Activated naive CD8-positive, alpha-beta T cell (primary cell): ENCODE results near the gene ISYNA1.

Source experiments
- H3K27ac Mint-ChIP-seq: one replicate; pipeline ENCODE4 v1.8.0; 2021; ENCODE audit warnings: mixed read lengths
- H3K27me3 Mint-ChIP-seq: one replicate; pipeline ENCODE4 v1.8.0; 2021; ENCODE audit warnings: mixed read lengths
- H3K36me3 Mint-ChIP-seq: one replicate; pipeline ENCODE4 v1.8.0; 2021; ENCODE audit warnings: mixed read lengths
- H3K4me1 Mint-ChIP-seq: one replicate; pipeline ENCODE4 v1.8.0; 2021; ENCODE audit warnings: low read depth, mixed read lengths
- H3K4me3 Mint-ChIP-seq: one replicate; pipeline ENCODE4 v1.8.0; 2021; ENCODE audit warnings: mild to moderate bottlenecking, mixed read lengths
- H3K9me3 Mint-ChIP-seq: one replicate; pipeline ENCODE4 v1.8.0; 2021; ENCODE audit warnings: low read depth, mixed read lengths

ISYNA1 gene

GRCh38 chr19:18433735-18434398, 4.1 kb downstream of the ISYNA1 start:
- Mint-ChIP-seq H3K27ac (peak overlapping the region; percentile 34), H3K9me3 (no peaks in the 10 kb centered on the region), H3K27me3 (no peaks in the 10 kb centered on the region), H3K4me3 (peak overlapping the region; percentile 60), H3K36me3 (no peaks in the 10 kb centered on the region), H3K4me1 (peaks cover 25% of the 10 kb centered on the region)

GRCh38 chr19:18433015-18433691, 4.8 kb downstream of the ISYNA1 start:
- Mint-ChIP-seq H3K27ac (peak overlapping the region; percentile 50), H3K4me3 (peak overlapping the region; percentile 77), H3K4me1 (peaks cover 23% of the 10 kb centered on the region), H3K9me3 (no peaks in the 10 kb centered on the region), H3K36me3 (no peaks in the 10 kb centered on the region), H3K27me3 (no peaks in the 10 kb centered on the region)

DNA sequence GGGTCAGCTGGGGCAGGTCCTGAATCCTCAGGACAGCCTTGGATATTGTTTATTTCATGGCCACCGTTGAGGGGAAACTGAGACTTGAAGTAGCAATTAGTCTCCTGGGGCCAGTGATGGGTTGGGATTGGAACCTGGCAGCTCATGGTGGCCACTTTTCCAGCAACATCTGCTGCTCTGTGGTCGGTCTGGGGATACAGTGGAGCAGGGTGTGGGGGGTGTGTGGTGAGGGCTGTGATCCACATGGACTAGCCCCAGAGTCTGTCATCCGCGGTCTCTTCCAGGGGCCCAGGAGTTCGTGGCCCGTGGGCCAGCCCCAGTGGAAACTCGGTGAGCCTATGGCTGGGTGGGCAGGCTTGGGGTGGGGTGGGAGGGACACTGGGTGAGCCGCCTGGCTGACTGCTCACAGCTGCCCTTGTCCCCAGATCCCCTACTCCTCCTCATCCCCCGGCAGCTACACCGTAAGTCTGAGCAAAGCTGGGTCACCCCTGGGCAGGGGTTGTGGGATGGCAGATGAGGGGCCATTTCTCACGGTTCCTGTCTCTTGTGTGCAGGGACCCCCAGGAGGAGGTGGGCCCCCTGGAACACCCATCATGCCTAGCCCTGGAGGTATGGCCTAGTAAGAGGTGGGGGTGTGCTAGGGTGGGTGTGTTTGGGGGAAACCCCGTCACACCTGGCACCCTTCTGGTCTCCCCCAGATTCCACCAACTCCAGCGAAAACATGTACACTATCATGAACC, 5.5 kb downstream of the ISYNA1 start:
- Mint-ChIP-seq H3K4me3 (peak overlapping the region; percentile 77), H3K9me3 (no peaks in the 10 kb centered on the region), H3K4me1 (peaks cover 23% of the 10 kb centered on the region), H3K36me3 (no peaks in the 10 kb centered on the region), H3K27ac (peak overlapping the region; percentile 50), H3K27me3 (no peaks in the 10 kb centered on the region)

GRCh38 chr19:18431351-18432197, 6.4 kb downstream of the ISYNA1 start:
- no peak overlapping the region for H3K27ac Mint-ChIP-seq
- no peaks in the 10 kb centered on the region for H3K9me3 Mint-ChIP-seq
- H3K36me3 Mint-ChIP-seq = no peaks in the 10 kb centered on the region
- no peak overlapping the region for H3K4me3 Mint-ChIP-seq
- no peaks in the 10 kb centered on the region for H3K27me3 Mint-ChIP-seq
- H3K4me1 Mint-ChIP-seq = peaks cover 23% of the 10 kb centered on the region

- peaks cover 25% of the 10 kb centered on the region for H3K4me1 Mint-ChIP-seq
- no peaks in the 10 kb centered on the region for H3K36me3 Mint-ChIP-seq
- no peak overlapping the region for H3K27ac Mint-ChIP-seq
- no peaks in the 10 kb centered on the region for H3K27me3 Mint-ChIP-seq
- H3K4me3 Mint-ChIP-seq = peak overlapping the region; percentile 54
- no peaks in the 10 kb centered on the region for H3K9me3 Mint-ChIP-seq
Observed at GRCh38 chr19:18430417-18431144, 7.4 kb downstream of the ISYNA1 start.

GRCh38 chr19:18429717-18430416, 8.1 kb downstream of the ISYNA1 start:
- no peaks in the 10 kb centered on the region for H3K36me3 Mint-ChIP-seq
- no peak overlapping the region for H3K27ac Mint-ChIP-seq
- no peaks in the 10 kb centered on the region for H3K9me3 Mint-ChIP-seq
- peaks cover 25% of the 10 kb centered on the region for H3K4me1 Mint-ChIP-seq
- H3K4me3 Mint-ChIP-seq = peak overlapping the region; percentile 69
- H3K27me3 Mint-ChIP-seq = no peaks in the 10 kb centered on the region

DNA sequence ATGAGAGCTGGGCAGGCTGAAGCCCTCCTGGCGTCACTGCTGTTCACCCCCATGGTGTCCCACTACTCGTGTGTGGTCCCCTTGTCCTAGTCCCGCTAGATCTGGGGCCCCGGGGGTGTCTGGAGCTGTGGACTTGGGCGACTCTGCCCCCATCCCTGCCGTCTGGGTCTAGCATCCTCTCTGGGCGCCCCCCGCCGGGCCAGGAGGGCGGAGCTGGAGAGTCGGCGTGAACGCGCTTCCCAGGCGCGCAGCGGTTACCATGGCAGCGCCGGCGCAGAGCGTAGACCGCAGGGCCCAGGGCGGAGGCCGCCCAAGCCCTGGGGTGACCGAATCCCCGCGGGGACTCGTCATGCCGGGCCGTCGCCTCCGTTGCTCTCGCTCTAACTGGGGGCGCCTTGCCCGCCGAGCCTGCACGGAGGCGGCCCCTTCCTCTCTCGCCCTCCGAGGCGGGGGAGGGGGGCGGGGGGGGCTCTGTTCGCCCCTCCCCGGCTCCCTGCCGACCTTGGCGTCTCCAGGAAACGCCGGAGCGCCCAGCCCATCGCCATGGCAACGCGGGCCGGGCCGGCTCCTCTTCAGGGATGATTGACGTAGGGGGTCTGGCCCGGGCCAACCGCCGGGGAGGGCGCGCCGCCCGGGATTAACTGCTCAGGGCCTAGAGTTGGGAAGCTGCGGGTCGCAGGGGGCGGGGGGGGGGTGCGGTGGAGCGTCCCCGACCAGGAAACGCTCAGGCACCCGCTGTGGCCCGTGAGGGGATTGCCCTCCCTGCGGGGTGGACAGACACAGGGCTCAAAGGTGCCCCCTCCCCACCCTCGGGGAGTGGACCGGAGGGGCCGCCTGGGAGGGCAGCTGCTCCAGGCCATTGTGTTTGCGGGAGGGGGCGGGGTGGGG, 8.9 kb downstream of the ISYNA1 start:
- Mint-ChIP-seq H3K36me3 (no peaks in the 10 kb centered on the region), H3K4me1 (peaks cover 24% of the 10 kb centered on the region), H3K9me3 (no peaks in the 10 kb centered on the region), H3K27me3 (no peaks in the 10 kb centered on the region), H3K27ac (no peak overlapping the region), H3K4me3 (no peak overlapping the region)

DNA sequence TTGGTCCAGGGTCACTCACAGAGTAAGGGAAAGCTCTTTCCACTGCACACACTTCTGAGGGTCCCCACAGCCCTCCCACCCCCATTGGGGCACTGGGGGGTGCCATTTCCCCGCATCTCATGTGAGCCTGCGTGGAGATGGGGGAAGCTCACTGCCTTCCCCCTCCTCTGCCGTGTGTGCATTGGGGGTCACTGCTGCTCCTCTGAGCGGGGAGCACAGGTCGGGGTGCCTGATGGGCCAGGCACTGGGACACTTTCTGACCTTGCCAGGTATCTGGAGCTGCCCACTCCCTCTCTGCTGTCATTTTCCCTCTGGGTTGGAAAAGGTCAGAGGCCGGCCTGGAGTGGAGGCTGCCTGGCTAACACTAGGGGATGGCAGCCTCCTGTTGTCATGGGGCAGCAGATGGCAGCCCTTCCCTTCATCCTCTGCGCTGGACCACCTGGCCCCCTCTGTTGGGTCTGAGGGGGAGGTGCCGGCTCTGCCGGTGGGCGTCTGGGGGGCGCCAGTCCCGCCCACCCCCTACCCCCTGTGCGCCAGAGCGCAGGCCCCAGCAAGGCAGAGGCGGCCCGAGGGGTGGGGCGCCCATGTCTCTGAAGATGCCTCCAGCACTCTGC, 9.7 kb downstream of the ISYNA1 start:
- Mint-ChIP-seq H3K27ac (no peak overlapping the region), H3K4me1 (peaks cover 24% of the 10 kb centered on the region), H3K27me3 (no peaks in the 10 kb centered on the region), H3K9me3 (no peaks in the 10 kb centered on the region), H3K4me3 (no peak overlapping the region), H3K36me3 (no peaks in the 10 kb centered on the region)

DNA sequence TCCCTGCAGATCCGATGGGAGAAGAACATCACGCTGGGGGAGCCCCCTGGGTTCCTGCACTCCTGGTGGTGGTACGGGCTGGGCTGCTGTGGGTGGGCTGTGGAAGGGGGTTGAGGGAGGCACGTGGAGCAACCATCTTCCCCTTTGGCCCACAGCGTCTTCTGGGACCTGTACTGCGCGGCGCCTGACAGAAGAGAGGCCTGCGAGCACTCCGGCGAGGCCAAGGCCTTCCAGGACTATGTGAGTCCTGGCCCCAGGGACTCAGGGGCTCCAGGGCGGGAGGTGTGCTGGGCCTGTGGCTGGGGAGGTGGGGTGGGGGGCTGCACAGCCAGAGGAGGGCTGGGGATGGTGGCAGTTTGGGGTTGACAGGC, 10.2 kb downstream of the ISYNA1 start:
- no peak overlapping the region for H3K27ac Mint-ChIP-seq
- H3K4me1 Mint-ChIP-seq = peaks cover 29% of the 10 kb centered on the region
- H3K36me3 Mint-ChIP-seq = no peaks in the 10 kb centered on the region
- no peaks in the 10 kb centered on the region for H3K9me3 Mint-ChIP-seq
- no peak overlapping the region for H3K4me3 Mint-ChIP-seq
- no peaks in the 10 kb centered on the region for H3K27me3 Mint-ChIP-seq

DNA sequence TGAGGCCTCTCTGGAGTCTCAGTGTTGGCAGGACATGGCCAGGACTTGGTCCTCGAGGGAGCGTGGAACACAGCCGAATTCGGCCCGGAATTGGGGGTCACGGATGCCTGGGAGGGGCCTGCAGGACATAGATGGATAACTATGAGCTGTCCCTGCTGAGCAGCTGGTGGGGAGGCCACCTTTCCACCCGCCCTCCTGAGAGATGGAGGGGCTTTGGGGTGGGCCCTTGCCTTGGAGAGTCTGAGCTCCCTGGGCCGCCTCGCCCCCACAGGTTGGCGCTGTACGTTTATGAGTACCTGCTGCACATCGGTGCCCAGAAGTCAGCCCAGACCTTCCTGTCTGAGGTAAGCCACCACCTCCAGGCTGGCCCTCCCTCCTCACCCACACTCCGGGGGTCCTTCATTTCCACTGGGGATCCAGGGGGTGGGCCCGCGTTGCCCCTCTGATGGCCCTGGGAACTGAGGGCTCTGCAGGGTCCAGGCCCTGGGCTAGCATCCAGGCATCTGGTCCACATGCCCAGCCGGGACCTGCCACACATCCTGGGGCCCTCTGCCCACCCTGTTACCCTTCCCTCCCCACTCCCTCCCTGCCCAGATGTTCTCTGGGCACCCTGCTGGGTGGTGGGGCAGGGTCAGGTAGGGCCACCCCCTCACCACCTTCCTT, 10.7 kb downstream of the ISYNA1 start:
- H3K36me3 Mint-ChIP-seq = no peaks in the 10 kb centered on the region
- H3K27me3 Mint-ChIP-seq = no peaks in the 10 kb centered on the region
- peaks cover 28% of the 10 kb centered on the region for H3K4me1 Mint-ChIP-seq
- H3K27ac Mint-ChIP-seq = no peak overlapping the region
- H3K4me3 Mint-ChIP-seq = no peak overlapping the region
- no peaks in the 10 kb centered on the region for H3K9me3 Mint-ChIP-seq

- Mint-ChIP-seq H3K27me3 (no peaks in the 10 kb centered on the region), H3K36me3 (no peaks in the 10 kb centered on the region), H3K4me3 (no peak overlapping the region), H3K9me3 (no peaks in the 10 kb centered on the region), H3K4me1 (peaks cover 33% of the 10 kb centered on the region), H3K27ac (no peak overlapping the region)
Observed at GRCh38 chr19:18426416-18426767, 11.5 kb downstream of the ISYNA1 start.

- no peaks in the 10 kb centered on the region for H3K27me3 Mint-ChIP-seq
- H3K9me3 Mint-ChIP-seq = no peaks in the 10 kb centered on the region
- H3K27ac Mint-ChIP-seq = no peak overlapping the region
- peaks cover 40% of the 10 kb centered on the region for H3K4me1 Mint-ChIP-seq
- no peaks in the 10 kb centered on the region for H3K36me3 Mint-ChIP-seq
- H3K4me3 Mint-ChIP-seq = no peak overlapping the region
Observed at GRCh38 chr19:18425515-18426415, 12.2 kb downstream of the ISYNA1 start.
